Measurements from ENCODE around the gene LRRC49. TPM values are rescaled to one million over a fixed set of nuclear protein-coding genes. Genes with fewer than 3 reads are reported as not detected.

LRRC49 gene
- total and polyA plus RNA-seq, 2 donors (not counting 3 experiments of a cell fraction or from before 2014, with no cell fraction given): 3.0 to 6.6 TPM

DNA sequence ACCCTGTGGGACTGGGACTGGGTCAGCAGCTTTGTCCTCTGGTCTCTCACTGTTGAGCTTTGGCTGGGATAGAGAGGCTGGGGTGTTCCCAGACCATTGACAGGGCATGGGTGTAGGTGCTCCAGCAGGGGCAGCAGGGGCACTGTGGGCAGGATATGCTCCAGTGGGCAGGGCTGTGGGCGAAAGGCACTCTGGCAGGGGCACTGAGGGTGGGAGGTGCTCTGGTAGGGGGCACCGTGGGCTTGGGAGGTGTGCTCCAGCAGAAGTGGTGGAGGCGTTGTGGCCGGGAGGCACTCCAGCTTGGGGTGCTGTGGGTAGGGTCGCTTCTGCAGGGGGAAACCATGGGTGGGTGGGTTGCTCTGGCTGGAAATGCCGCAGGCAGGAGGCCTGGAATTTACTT lies 62.1 kb downstream of the LRRC49 start:
- no peak overlapping the region for H3K4me2 ChIP-seq (ENCODE audit: insufficient read depth, low read length)
- no TSS peak for BruUV-seq (replicated peaks)
- CTCF ChIA-PET: interaction anchor here (1.2 kb wide), 1 partner anchor 19 kb away, joined by 3 read pairs; no protein-coding TSS in a partner anchor
- DNase-seq (ENCODE audit: low read depth, low spot score): no peak
- H3K4me3 ChIP-seq (replicated peaks in 1 of 3; ENCODE audit: insufficient read depth in 1 of 3, low read depth in 1 of 3, low read length in 3 of 3): no peak overlapping the region
- H3K4me1 ChIP-seq (ENCODE audit: control insufficient read depth, extremely low read depth, insufficient read depth, low read length): no peaks in the 10 kb centered on the region
- no peaks in the 10 kb centered on the region for H3K36me3 ChIP-seq (ENCODE audit: control insufficient read depth in 2 of 2, extremely low read depth in 1 of 2, insufficient read depth in 2 of 2, low read length in 2 of 2)
- dilution Hi-C loops (cut with MboI; ENCODE audit: extremely low pct_ligation_motif_present, low sequenced_read_pairs): no loop called here
- POLR2A ChIA-PET: no interaction called here
- H3K79me2 ChIP-seq (ENCODE audit: control insufficient read depth, insufficient read depth, low read length): no peaks in the 10 kb centered on the region
- no peaks in the 10 kb centered on the region for H4K20me1 ChIP-seq (replicated peaks; ENCODE audit: control insufficient read depth, extremely low read depth, insufficient read depth, low read length)
- intact Hi-C loops (cut with micrococcal nuclease): loop anchor here (5.0 kb wide), 1 partner anchor 63 kb away; no protein-coding TSS in a partner anchor
- no peak overlapping the region for H2AFZ ChIP-seq (ENCODE audit: low read depth, low read length)
- H3K9ac ChIP-seq (replicated peaks; ENCODE audit: extremely low read depth, insufficient read depth, low read length): no peak overlapping the region
- H3K9me1 ChIP-seq (replicated peaks; ENCODE audit: control insufficient read depth, extremely low read depth, insufficient read depth, low read length): no peaks in the 10 kb centered on the region
- no peak overlapping the region for H3K27ac ChIP-seq (ENCODE audit: insufficient read depth, low read depth, low read length)
- H3K27me3 ChIP-seq (ENCODE audit: control insufficient read depth in 2 of 2, insufficient read depth in 2 of 2, low read length in 2 of 2): no peaks in the 10 kb centered on the region
- TF ChIP-seq JUN (IDR thresholded peaks at IDR 0.05; ENCODE audit: borderline replicate concordance, insufficient read depth, insufficient read length, low read depth) (no peak), CTCF (IDR thresholded peaks at IDR 0.05; ENCODE audit: extremely low read depth in 1 of 2, insufficient read depth in 1 of 2, low read depth in 1 of 2, low read length in 2 of 2) (no peak), GATA2 (IDR thresholded peaks at IDR 0.05; ENCODE audit: insufficient read depth, insufficient read length, low read depth, low read length) (no peak), MAX (IDR thresholded peaks at IDR 0.05; ENCODE audit: insufficient read depth, insufficient read length) (no peak), POLR2A (IDR thresholded peaks at IDR 0.05; ENCODE audit: low read depth, low read length) (no peak), EZH2 (IDR thresholded peaks at IDR 0.05; ENCODE audit: borderline replicate concordance, low read depth, low read length, severe bottlenecking) (no peak), POLR2AphosphoS5 (IDR thresholded peaks at IDR 0.05; ENCODE audit: insufficient read depth, low read depth, low read length) (no peak), FOS (IDR thresholded peaks at IDR 0.05; ENCODE audit: borderline replicate concordance, insufficient read depth, low read length) (no peak), MYC (IDR thresholded peaks at IDR 0.05; ENCODE audit: low read depth, low read length) (no peak)
- FAIRE-seq: no peak
- no peaks in the 10 kb centered on the region for H3K9me3 ChIP-seq (replicated peaks; ENCODE audit: control insufficient read depth, insufficient read depth, low read length)
